Measurements from ENCODE around the gene OLIG3.
A peak's percentile ranks its signal among the peaks of the same experiment; 100 is the strongest.

The OLIG3 gene

GRCh38 chr6:137490961-137491360 lies 3.2 kb downstream of the OLIG3 start:
- peaks cover 28% of the 10 kb centered on the region for H3K4me1 ChIP-seq (ENCODE audit: insufficient read depth, low read length)
- no peaks in the 10 kb centered on the region for H3K9me3 ChIP-seq (ENCODE audit: control insufficient read depth, insufficient read depth, low read length)
- no peak overlapping the region for H3K9ac ChIP-seq (ENCODE audit: low read depth, low read length)
- H3K36me3 ChIP-seq (ENCODE audit: insufficient read depth, low read length): no peaks in the 10 kb centered on the region

- peak overlapping the region; percentile 56; the same call in 1 of the 2 replicates for H3K9ac ChIP-seq (ENCODE audit: low read depth, low read length)
- no peaks in the 10 kb centered on the region for H3K9me3 ChIP-seq (ENCODE audit: control insufficient read depth, insufficient read depth, low read length)
- H3K36me3 ChIP-seq (ENCODE audit: insufficient read depth, low read length): no peaks in the 10 kb centered on the region
- peaks cover 28% of the 10 kb centered on the region for H3K4me1 ChIP-seq (ENCODE audit: insufficient read depth, low read length)
Observed at GRCh38 chr6:137490006-137490905, 3.9 kb downstream of the OLIG3 start.

GRCh38 chr6:137489046-137490005 lies 4.9 kb downstream of the OLIG3 start:
- Histone ChIP-seq H3K36me3 (ENCODE audit: insufficient read depth, low read length) (no peaks in the 10 kb centered on the region), H3K9ac (ENCODE audit: low read depth, low read length) (peak overlapping the region; percentile 56; the same call in 1 of the 2 replicates), H3K9me3 (ENCODE audit: control insufficient read depth, insufficient read depth, low read length) (no peaks in the 10 kb centered on the region), H3K4me1 (ENCODE audit: insufficient read depth, low read length) (peaks cover 25% of the 10 kb centered on the region)

- peaks cover 25% of the 10 kb centered on the region for H3K4me1 ChIP-seq (ENCODE audit: insufficient read depth, low read length)
- peak overlapping the region; percentile 56; the same call in 1 of the 2 replicates for H3K9ac ChIP-seq (ENCODE audit: low read depth, low read length)
- no peaks in the 10 kb centered on the region for H3K36me3 ChIP-seq (ENCODE audit: insufficient read depth, low read length)
- no peaks in the 10 kb centered on the region for H3K9me3 ChIP-seq (ENCODE audit: control insufficient read depth, insufficient read depth, low read length)
Observed at GRCh38 chr6:137488150-137489045, 5.8 kb downstream of the OLIG3 start.

- Histone ChIP-seq H3K9ac (ENCODE audit: low read depth, low read length) (peak overlapping the region; percentile 56; the same call in 1 of the 2 replicates), H3K4me1 (ENCODE audit: insufficient read depth, low read length) (peaks cover 24% of the 10 kb centered on the region), H3K9me3 (ENCODE audit: control insufficient read depth, insufficient read depth, low read length) (no peaks in the 10 kb centered on the region), H3K36me3 (ENCODE audit: insufficient read depth, low read length) (no peaks in the 10 kb centered on the region)
Observed at GRCh38 chr6:137487869-137488149, 6.4 kb downstream of the OLIG3 start.

GRCh38 chr6:137487181-137487868 lies 6.9 kb downstream of the OLIG3 start:
- Histone ChIP-seq H3K9me3 (ENCODE audit: control insufficient read depth, insufficient read depth, low read length) (no peaks in the 10 kb centered on the region), H3K4me1 (ENCODE audit: insufficient read depth, low read length) (peaks cover 19% of the 10 kb centered on the region), H3K9ac (ENCODE audit: low read depth, low read length) (peak overlapping the region; percentile 56; the same call in 1 of the 2 replicates), H3K36me3 (ENCODE audit: insufficient read depth, low read length) (no peaks in the 10 kb centered on the region)

- Histone ChIP-seq H3K4me1 (ENCODE audit: insufficient read depth, low read length) (peaks cover 13% of the 10 kb centered on the region), H3K9ac (ENCODE audit: low read depth, low read length) (no peak overlapping the region), H3K9me3 (ENCODE audit: control insufficient read depth, insufficient read depth, low read length) (no peaks in the 10 kb centered on the region), H3K36me3 (ENCODE audit: insufficient read depth, low read length) (no peaks in the 10 kb centered on the region)
Observed at GRCh38 chr6:137486416-137486815, 7.8 kb downstream of the OLIG3 start.

- Histone ChIP-seq H3K9me3 (ENCODE audit: control insufficient read depth, insufficient read depth, low read length) (no peaks in the 10 kb centered on the region; the same call in 1 of the 2 replicates), H3K9ac (ENCODE audit: low read depth, low read length) (no peak overlapping the region), H3K36me3 (ENCODE audit: insufficient read depth, low read length) (no peaks in the 10 kb centered on the region), H3K4me1 (ENCODE audit: insufficient read depth, low read length) (no peaks in the 10 kb centered on the region)
Observed at GRCh38 chr6:137480431-137480830, 13.8 kb downstream of the OLIG3 start.

- H3K36me3 ChIP-seq (ENCODE audit: insufficient read depth, low read length): no peaks in the 10 kb centered on the region
- H3K9ac ChIP-seq (ENCODE audit: low read depth, low read length): no peak overlapping the region
- no peaks in the 10 kb centered on the region; the same call in 1 of the 2 replicates for H3K9me3 ChIP-seq (ENCODE audit: control insufficient read depth, insufficient read depth, low read length)
- H3K4me1 ChIP-seq (ENCODE audit: insufficient read depth, low read length): peaks cover 20% of the 10 kb centered on the region
Observed at GRCh38 chr6:137475103-137475502, 19.1 kb downstream of the OLIG3 start.

- no peaks in the 10 kb centered on the region for H3K36me3 ChIP-seq (ENCODE audit: insufficient read depth, low read length)
- no peak overlapping the region for H3K9ac ChIP-seq (ENCODE audit: low read depth, low read length)
- H3K9me3 ChIP-seq (ENCODE audit: control insufficient read depth, insufficient read depth, low read length): no peaks in the 10 kb centered on the region; the same call in 1 of the 2 replicates
- peaks cover 20% of the 10 kb centered on the region for H3K4me1 ChIP-seq (ENCODE audit: insufficient read depth, low read length)
Observed at GRCh38 chr6:137473598-137473997, 20.6 kb downstream of the OLIG3 start.

- no peaks in the 10 kb centered on the region for H3K36me3 ChIP-seq (ENCODE audit: insufficient read depth, low read length)
Observed at GRCh38 chr6:137472641-137473137, 21.5 kb downstream of the OLIG3 start.

GRCh38 chr6:137471986-137472385 lies 22.2 kb downstream of the OLIG3 start:
- Histone ChIP-seq H3K9me3 (ENCODE audit: control insufficient read depth, insufficient read depth, low read length) (no peaks in the 10 kb centered on the region; the same call in 1 of the 2 replicates), H3K9ac (ENCODE audit: low read depth, low read length) (no peak overlapping the region), H3K36me3 (ENCODE audit: insufficient read depth, low read length) (no peaks in the 10 kb centered on the region), H3K4me1 (ENCODE audit: insufficient read depth, low read length) (peaks cover 20% of the 10 kb centered on the region)

More at GRCh38 chr6:137472641-137473137, 21.5 kb downstream of the OLIG3 start:
- peaks cover 20% of the 10 kb centered on the region for H3K4me1 ChIP-seq (ENCODE audit: insufficient read depth, low read length)
- H3K9me3 ChIP-seq (ENCODE audit: control insufficient read depth, insufficient read depth, low read length): no peaks in the 10 kb centered on the region; the same call in 1 of the 2 replicates
- no peak overlapping the region for H3K9ac ChIP-seq (ENCODE audit: low read depth, low read length)

GRCh38 chr6:137471497-137471896 lies 22.7 kb downstream of the OLIG3 start:
- Histone ChIP-seq H3K9ac (ENCODE audit: low read depth, low read length) (no peak overlapping the region), H3K4me1 (ENCODE audit: insufficient read depth, low read length) (peaks cover 20% of the 10 kb centered on the region), H3K36me3 (ENCODE audit: insufficient read depth, low read length) (no peaks in the 10 kb centered on the region), H3K9me3 (ENCODE audit: control insufficient read depth, insufficient read depth, low read length) (no peaks in the 10 kb centered on the region)
